Renal pelvis (tissue), 12 donors: ENCODE data around the gene CBX1. TPM values are rescaled to one million over a fixed set of nuclear protein-coding genes. Genes with fewer than 3 reads are reported as not detected.

Experiments
- DNase-seq: peaks from one replicate; pipeline ENCODE4 v3.0.0-alpha.2; 2013
- long read RNA-seq, 16 experiments: transcript quantifications; one replicate each; lab custom pipeline, GENCODE V29; 2026
- polyA plus RNA-seq, 3 donors: library from polyadenylated mRNA; unstranded; fragments of 120-200 nt; gene quantifications; one replicate each; pipeline ENCODE4 v1.2.1, GENCODE V29; 2013; ENCODE audit not compliant: insufficient read length in 3 of 3

Gene CBX1
- polyA plus RNA-seq = 100 to 1,000 TPM; 156 to 200 (median 184) TPM
- long read RNA-seq, donor 1, transcript CBX1-201 (5 exons, 2,232 nt) = major isoform, 63 of 84 reads
- long read RNA-seq, donor 1, partial matches to known transcripts = 18 of 84 reads
- long read RNA-seq, donor 1, other reads (novel, unspliced or antisense) = 0 of 84 reads
- long read RNA-seq, donor 2, transcript CBX1-202 (5 exons, 2,422 nt) = minor isoform, 5 of 114 reads
- long read RNA-seq, donor 2, transcript CBX1-201 (5 exons, 2,232 nt) = major isoform, 67 of 114 reads
- long read RNA-seq, donor 2, partial matches to known transcripts = 28 of 114 reads
- long read RNA-seq, donor 2, other reads (novel, unspliced or antisense) = 14 of 114 reads
- long read RNA-seq, donor 3, transcript CBX1-201 (5 exons, 2,232 nt) = major isoform, 52 of 102 reads
- long read RNA-seq, donor 3, partial matches to known transcripts = 44 of 102 reads
- long read RNA-seq, donor 3, other reads (novel, unspliced or antisense) = 0 of 102 reads
- long read RNA-seq, donor 4, transcript CBX1-201 (5 exons, 2,232 nt) = major isoform, 51 of 84 reads
- long read RNA-seq, donor 4, partial matches to known transcripts = 28 of 84 reads
- long read RNA-seq, donor 4, other reads (novel, unspliced or antisense) = 0 of 84 reads
- long read RNA-seq, donor 5, transcript CBX1-201 (5 exons, 2,232 nt) = major isoform, 18 of 45 reads
- long read RNA-seq, donor 5, partial matches to known transcripts = 26 of 45 reads
- long read RNA-seq, donor 5, other reads (novel, unspliced or antisense) = 0 of 45 reads
- long read RNA-seq, donor 6, transcript CBX1-201 (5 exons, 2,232 nt) = major isoform, 42 of 86 reads
- long read RNA-seq, donor 6, partial matches to known transcripts = 39 of 86 reads
- long read RNA-seq, donor 6, other reads (novel, unspliced or antisense) = 0 of 86 reads
- long read RNA-seq, donor 7, transcript CBX1-201 (5 exons, 2,232 nt) = major isoform, 43 of 123 reads
- long read RNA-seq, donor 7, partial matches to known transcripts = 75 of 123 reads
- long read RNA-seq, donor 7, other reads (novel, unspliced or antisense) = 0 of 123 reads
- long read RNA-seq, donor 8, transcript CBX1-201 (5 exons, 2,232 nt) = major isoform, 42 of 61 reads
- long read RNA-seq, donor 8, partial matches to known transcripts = 18 of 61 reads
- long read RNA-seq, donor 8, other reads (novel, unspliced or antisense) = 0 of 61 reads
- long read RNA-seq, donor 9, transcript CBX1-201 (5 exons, 2,232 nt) = major isoform, 61 of 122 reads
- long read RNA-seq, donor 9, partial matches to known transcripts = 54 of 122 reads
- long read RNA-seq, donor 9, other reads (novel, unspliced or antisense) = 0 of 122 reads
- long read RNA-seq, donor 10, transcript CBX1-201 (5 exons, 2,232 nt) = major isoform, 28 of 76 reads
- long read RNA-seq, donor 10, partial matches to known transcripts = 46 of 76 reads
- long read RNA-seq, donor 10, other reads (novel, unspliced or antisense) = 0 of 76 reads
- long read RNA-seq, donor 11, transcript CBX1-201 (5 exons, 2,232 nt) = major isoform, 29 of 79 reads
- long read RNA-seq, donor 11, partial matches to known transcripts = 48 of 79 reads
- long read RNA-seq, donor 11, other reads (novel, unspliced or antisense) = 0 of 79 reads
- long read RNA-seq, donor 12, transcript CBX1-201 (5 exons, 2,232 nt) = major isoform, 72 of 114 reads
- long read RNA-seq, donor 12, partial matches to known transcripts = 35 of 114 reads
- long read RNA-seq, donor 12, other reads (novel, unspliced or antisense) = 0 of 114 reads
- long read RNA-seq, donor 13, transcript CBX1-201 (5 exons, 2,232 nt) = major isoform, 26 of 56 reads
- long read RNA-seq, donor 13, partial matches to known transcripts = 26 of 56 reads
- long read RNA-seq, donor 13, other reads (novel, unspliced or antisense) = 0 of 56 reads
- long read RNA-seq, donor 14 = 0 reads
- long read RNA-seq, donor 15 = 0 reads
- long read RNA-seq, donor 16, transcript CBX1-201 (5 exons, 2,232 nt) = major isoform, 60 of 110 reads
- long read RNA-seq, donor 16, partial matches to known transcripts = 44 of 110 reads
- long read RNA-seq, donor 16, other reads (novel, unspliced or antisense) = 0 of 110 reads

- peak; percentile 96 for DNase-seq
These were observed at the start of gene CBX1 for GRCh38 chr17:48101012-48101720. CBX1 (minus strand) TSS chr17:48101478; CDS start chr17:48077004, 24,474 bp downstream.

- DNase-seq = no peak
These were observed 49.3 kb upstream of the CBX1 start for GRCh38 chr17:48150597-48151001.

GRCh38 chr17:48149787-48150463 lies 48.6 kb upstream of the CBX1 start:
- no peak for DNase-seq

- no peak for DNase-seq
These were observed 47.8 kb upstream of the CBX1 start for GRCh38 chr17:48148854-48149786.

GRCh38 chr17:48148029-48148770 lies 46.9 kb upstream of the CBX1 start:
- DNase-seq = no peak

GRCh38 chr17:48144976-48145798 lies 43.9 kb upstream of the CBX1 start:
- no peak for DNase-seq

- no peak for DNase-seq
These were observed 43.0 kb upstream of the CBX1 start for GRCh38 chr17:48144231-48144630.

GRCh38 chr17:48143629-48144028 lies 42.4 kb upstream of the CBX1 start:
- DNase-seq = no peak

- DNase-seq = no peak
These were observed 38.7 kb upstream of the CBX1 start for GRCh38 chr17:48139944-48140343.

- no peak for DNase-seq
These were observed 36.4 kb upstream of the CBX1 start for GRCh38 chr17:48137656-48138055.

- DNase-seq = no peak
These were observed 33.7 kb upstream of the CBX1 start for GRCh38 chr17:48134912-48135480.

GRCh38 chr17:48132385-48132784 lies 31.1 kb upstream of the CBX1 start:
- no peak for DNase-seq

- peak; percentile 75 for DNase-seq
These were observed 30.0 kb upstream of the CBX1 start for GRCh38 chr17:48131216-48131824.

- DNase-seq = no peak
These were observed 28.7 kb upstream of the CBX1 start for GRCh38 chr17:48129981-48130380.

GRCh38 chr17:48128400-48128799 lies 27.1 kb upstream of the CBX1 start:
- no peak for DNase-seq
